K562 (cell line): ENCODE results near the gene EFCAB12. TPM values are rescaled to one million over a fixed set of nuclear protein-coding genes. Genes with fewer than 3 reads are reported as not detected.
A peak's percentile ranks its signal among the peaks of the same experiment; 100 is the strongest.

Source experiments
- CHD2 ChIP-seq: IDR thresholded peaks from 2 replicates; pipeline ENCODE4 v1.6.1; 2011; ENCODE audit warnings: low read depth, low read length
- CHD4 ChIP-seq: fragments of 200-600 bp; sonication (generic); IDR thresholded peaks from 3 replicates; pipeline ENCODE4 v1.6.1; 2012; ENCODE audit warnings: low read depth, mild to moderate bottlenecking, mixed read lengths, low read length, inconsistent platforms; ENCODE audit not compliant: insufficient read depth, insufficient replicate concordance, poor library complexity, severe bottlenecking
- ELK1 ChIP-seq: sonication (generic); formaldehyde crosslinking; IDR thresholded peaks from 2 replicates; pipeline ENCODE4 v1.8.1; 2022; ENCODE audit warnings: missing genetic modification reagents
- GATAD2B ChIP-seq: fragments of 450-650 bp; IDR thresholded peaks from 2 replicates; pipeline ENCODE4 v1.6.1; 2017; ENCODE audit warnings: mild to moderate bottlenecking, borderline replicate concordance
- HDGF ChIP-seq: fragments of 450-650 bp; IDR thresholded peaks from 2 replicates; pipeline ENCODE4 v1.6.1; 2016
- HSF4 ChIP-seq: fragments of 250-450 bp; sonication (Bioruptor Pico); IDR thresholded peaks from 2 replicates; pipeline ENCODE4 v2.1.2; 2022; ENCODE audit warnings: mild to moderate bottlenecking, moderate library complexity, borderline replicate concordance
- IRF1 ChIP-seq: sonication (generic); formaldehyde crosslinking; IDR thresholded peaks from 2 replicates; pipeline ENCODE4 v1.8.0; 2022; ENCODE audit warnings: missing genetic modification reagents, mild to moderate bottlenecking, borderline replicate concordance
- MLLT1 ChIP-seq, 2 experiments: fragments of 450-650 bp; IDR thresholded peaks; 2 replicates each; pipeline ENCODE4 v1.6.1; 2016
- PATZ1 ChIP-seq: fragments of 250-450 bp; sonication (Bioruptor Pico); IDR thresholded peaks from 2 replicates; pipeline ENCODE4 v1.5.0; 2020; ENCODE audit warnings: mild to moderate bottlenecking, borderline replicate concordance
- SIX5 ChIP-seq, 2 experiments: IDR thresholded peaks; 2 replicates each; pipeline ENCODE4 v1.6.1; 2011; ENCODE audit warnings: low read length in 2 of 2, borderline replicate concordance in 1 of 2, low read depth in 1 of 2, mild to moderate bottlenecking in 1 of 2, moderate library complexity in 1 of 2; ENCODE audit not compliant: insufficient read depth in 1 of 2
- SP1 ChIP-seq: sonication (generic); formaldehyde crosslinking; IDR thresholded peaks from 2 replicates; pipeline ENCODE4 v1.8.1; 2022; ENCODE audit warnings: mild to moderate bottlenecking, missing genetic modification reagents
- TOE1 ChIP-seq, 2 experiments: fragments of 450-650 bp in 1 of 2; sonication (generic) in 1 of 2; formaldehyde crosslinking in 1 of 2; IDR thresholded peaks; 2 replicates each; pipeline versions ENCODE4 v1.7.1 to v1.8.0; 2016 to 2022; ENCODE audit warnings: borderline replicate concordance in 2 of 2, mild to moderate bottlenecking in 2 of 2, antibody characterized with exemption in 1 of 2, inconsistent platforms in 1 of 2, low read depth in 1 of 2, missing genetic modification reagents in 1 of 2, moderate library complexity in 1 of 2
- YY1 ChIP-seq, 3 experiments: IDR thresholded peaks; 2 replicates each; pipeline ENCODE4 v1.6.1; 2011; ENCODE audit warnings: low read length in 2 of 3, mild to moderate bottlenecking in 2 of 3, moderate library complexity in 2 of 3, borderline replicate concordance in 1 of 3, control low read depth in 1 of 3, low read depth in 1 of 3; ENCODE audit not compliant: insufficient read depth in 3 of 3, insufficient replicate concordance in 2 of 3, control insufficient read depth in 1 of 3, insufficient read length in 1 of 3; ENCODE audit errors: extremely low read depth in 1 of 3
- ZNF449 ChIP-seq: fragments of 250-450 bp; sonication (Bioruptor Pico); IDR thresholded peaks from 2 replicates; pipeline ENCODE4 v1.8.0; 2022; ENCODE audit warnings: moderate library complexity, mild to moderate bottlenecking, inconsistent platforms
- ZNF740 ChIP-seq, 3 experiments: fragments of 200-800 bp in 1 of 3; sonication (Bioruptor generic) in 1 of 3; sonication (generic) in 1 of 3; formaldehyde crosslinking in 1 of 3; IDR thresholded peaks; 2 replicates each; pipeline versions ENCODE4 v1.6.1 to v1.8.0; 2016 to 2022; ENCODE audit warnings: mild to moderate bottlenecking in 2 of 3, missing compliant biosample characterization in 2 of 3, missing genetic modification characterization in 2 of 3, missing genetic modification reagents in 1 of 3
- ZSCAN32 ChIP-seq: fragments of 450-650 bp; formaldehyde crosslinking; IDR thresholded peaks from 2 replicates; pipeline ENCODE4 v1.4.0; 2020; ENCODE audit warnings: mild to moderate bottlenecking, moderate library complexity
- polyA plus RNA-seq, 8 experiments: library from polyadenylated mRNA; depleted of rRNA in 4 of 8; stranded (reverse) in 5 of 8; unstranded in 3 of 8; fragments of >200 nt; fragmentation: Nextera tagmentation in 2 of 8; fragmentation: Illumina TruSeq in 1 of 8; extraction: Ambion mirVana in 2 of 8; extraction: Trizol in 1 of 8; gene quantifications; 2 replicates each; pipeline versions ENCODE4 v1.2.1 to v1.2.3, GENCODE V29; 2011 to 2014; ENCODE audit warnings: inconsistent platforms in 1 of 8, missing spikeins in 1 of 8
- total RNA-seq, 7 experiments: library from RNA; depleted of rRNA in 6 of 7; stranded (reverse); fragments of >200 nt in 6 of 7; fragmentation: Illumina TruSeq in 2 of 7; extraction: Trizol in 2 of 7; gene quantifications; 2 replicates each; pipeline versions ENCODE4 v1.2.1 to v1.2.3, GENCODE V29; 2011 to 2021; ENCODE audit warnings: low replicate concordance in 1 of 7

Gene EFCAB12
- total and polyA plus RNA-seq, 9 of the 15 experiments (the other 6 are each of a cell fraction or from before 2014, with no cell fraction given): 0.08 to 0.95 (median 0.56) TPM; not detected in 1

GRCh38 chr3:129439226-129439816 lies 10.9 kb upstream of the EFCAB12 start (continued):
- peak; percentile 76 for TF ChIP-seq ZNF740 (CRISPR knock-in tag; IDR thresholded peaks at IDR 0.05)
- peak in 1 of 2 experiments; percentile 62; a peak in 2 of 4 replicates for TF ChIP-seq ZNF740 (tag; IDR thresholded peaks at IDR 0.05)
- no peak for TF ChIP-seq GATAD2B
- no peak for TF ChIP-seq CHD2
- peak in 1 of 2 experiments; percentile 74; a peak in 1 of 4 replicates for TF ChIP-seq MLLT1 (IDR thresholded peaks at IDR 0.05)
- TF ChIP-seq YY1 (IDR thresholded peaks at IDR 0.05; ENCODE audit: borderline replicate concordance in 1 of 3, control insufficient read depth in 1 of 3, extremely low read depth in 1 of 3, insufficient read depth in 3 of 3, insufficient read length in 1 of 3, insufficient replicate concordance in 2 of 3, low read depth in 1 of 3, low read length in 2 of 3): no peak
- TF ChIP-seq ZNF449 (CRISPR knock-in tag): no peak
- no peak; the same call in 1 of the 2 replicates for TF ChIP-seq TOE1 (IDR thresholded peaks at IDR 0.05; ENCODE audit: borderline replicate concordance)
- no peak for TF ChIP-seq TOE1 (CRISPR knock-in tag; IDR thresholded peaks at IDR 0.05; ENCODE audit: borderline replicate concordance, low read depth)
- TF ChIP-seq HDGF: no peak
- TF ChIP-seq SP1 (CRISPR knock-in tag): no peak
- TF ChIP-seq SIX5 (IDR thresholded peaks at IDR 0.05; ENCODE audit: borderline replicate concordance in 1 of 2, insufficient read depth in 1 of 2, low read depth in 1 of 2, low read length in 2 of 2): no peak
- TF ChIP-seq CHD4: no peak
- TF ChIP-seq HSF4: no peak
- no peak for TF ChIP-seq PATZ1 (CRISPR knock-in tag)
- TF ChIP-seq IRF1 (CRISPR knock-in tag): no peak
- no peak for TF ChIP-seq ELK1 (CRISPR knock-in tag)
- TF ChIP-seq ZSCAN32 (CRISPR knock-in tag): no peak
